ENCODE results near the gene NOP14.

NOP14 gene

GRCh38 chr4:2924286-2924685 lies 38.9 kb downstream of the NOP14 start (continued):
- TF ChIP-seq ZNF518A (tag by site-specific recombination; conservative IDR thresholded peaks at IDR 0.05; ENCODE audit: low read depth) = no peak
- no peak for TF ChIP-seq ZNF670 (tag by site-specific recombination; IDR thresholded peaks at IDR 0.05; ENCODE audit: low read depth)
- no peak for TF ChIP-seq ZNF280C (tag by site-specific recombination; IDR thresholded peaks at IDR 0.05)
- TF ChIP-seq ZFP69B (tag by site-specific recombination; IDR thresholded peaks at IDR 0.05) = no peak

GRCh38 chr4:2923668-2924173 lies 39.5 kb downstream of the NOP14 start:
- POLR2A ChIA-PET = no interaction called here
- Histone ChIP-seq H3K36me3 (ENCODE audit: control insufficient read depth in 2 of 2, insufficient read depth in 1 of 2, low read length in 2 of 2) (peaks cover 0 to 56% of the 10 kb centered on the region in 2 experiments; a peak in 2 of 3 replicates), H3K4me1 (ENCODE audit: control insufficient read depth, insufficient read depth, low read length) (no peaks in the 10 kb centered on the region), H3K27ac (ENCODE audit: extremely low read depth, low read depth, low read length) (no peak overlapping the region), H3K4me3 (ENCODE audit: low read depth, low read length) (no peak overlapping the region), H3K9me3 (ENCODE audit: control insufficient read depth, insufficient read depth, low read depth, low read length) (no peaks in the 10 kb centered on the region)
- CTCF ChIA-PET = no interaction called here
- TF ChIP-seq ZNF394 (tag by site-specific recombination; IDR thresholded peaks at IDR 0.05; ENCODE audit: borderline replicate concordance) (no peak), ZEB2 (tag by site-specific recombination; IDR thresholded peaks at IDR 0.05) (no peak), ZNF302 (tag by site-specific recombination; IDR thresholded peaks at IDR 0.05; ENCODE audit: low read depth) (no peak), ZNF175 (tag by site-specific recombination; IDR thresholded peaks at IDR 0.05) (no peak), ZNF449 (tag by site-specific recombination; IDR thresholded peaks at IDR 0.05) (no peak), KLF8 (tag by site-specific recombination; IDR thresholded peaks at IDR 0.05) (no peak), ZBTB1 (tag by site-specific recombination; IDR thresholded peaks at IDR 0.05) (no peak), ZNF239 (tag by site-specific recombination; IDR thresholded peaks at IDR 0.05) (no peak), ZNF184 (tag by site-specific recombination; IDR thresholded peaks at IDR 0.05) (no peak), ZNF148 (tag by site-specific recombination; IDR thresholded peaks at IDR 0.05; ENCODE audit: borderline replicate concordance) (no peak), ZNF777 (tag by site-specific recombination; IDR thresholded peaks at IDR 0.05; ENCODE audit: borderline replicate concordance) (no peak), ZNF792 (tag by site-specific recombination; IDR thresholded peaks at IDR 0.05) (no peak), ZBTB11 (tag by site-specific recombination; conservative IDR thresholded peaks at IDR 0.05; ENCODE audit: low read depth) (no peak)

Data from HEK293 (cell line).